A673 (cell line): Measurements from ENCODE around the gene TEX51.

ENCODE experiments used
- EZH2 ChIP-seq: fragments of 200-600 bp; sonication (generic); IDR thresholded peaks from 2 replicates; pipeline ENCODE4 v1.6.1; 2017; ENCODE audit warnings: borderline replicate concordance, low read depth, mild to moderate bottlenecking, mixed read lengths, antibody characterized with exemption, low read length; ENCODE audit not compliant: poor library complexity, severe bottlenecking
- TF ChIP-seq, protein P1 (sequence below): fragments of 300-800, 200-600 bp; sonication (generic); conservative IDR thresholded peaks from 2 replicates; pipeline ENCODE4 v1.5.1; 2017; ENCODE audit warnings: low read depth, mild to moderate bottlenecking, antibody characterized with exemption, low read length, moderate library complexity, mixed read lengths

DNA sequence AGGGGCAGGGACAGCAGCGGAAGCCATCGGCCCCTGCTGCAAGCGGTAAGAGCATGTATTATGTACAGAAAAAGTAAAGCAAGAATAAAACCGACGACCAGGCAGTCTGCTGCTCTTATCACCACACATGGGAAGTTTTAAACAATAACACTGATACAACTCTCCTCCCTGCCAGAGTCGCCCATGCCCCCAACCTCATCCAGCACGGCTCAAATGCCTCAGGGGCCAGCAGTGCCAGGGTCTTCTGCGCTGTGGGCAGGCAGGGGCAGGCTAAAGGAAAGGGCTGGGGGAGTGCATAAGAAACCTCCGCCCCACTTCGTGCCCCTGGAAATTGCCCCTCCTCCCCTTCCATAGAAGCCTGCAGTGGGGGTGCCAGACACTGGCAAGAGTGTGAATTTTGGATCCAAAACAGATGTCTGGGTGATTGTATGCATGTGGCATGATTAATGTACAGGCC, 10.1 kb downstream of the TEX51 start:
- TF ChIP-seq, protein P1, sequence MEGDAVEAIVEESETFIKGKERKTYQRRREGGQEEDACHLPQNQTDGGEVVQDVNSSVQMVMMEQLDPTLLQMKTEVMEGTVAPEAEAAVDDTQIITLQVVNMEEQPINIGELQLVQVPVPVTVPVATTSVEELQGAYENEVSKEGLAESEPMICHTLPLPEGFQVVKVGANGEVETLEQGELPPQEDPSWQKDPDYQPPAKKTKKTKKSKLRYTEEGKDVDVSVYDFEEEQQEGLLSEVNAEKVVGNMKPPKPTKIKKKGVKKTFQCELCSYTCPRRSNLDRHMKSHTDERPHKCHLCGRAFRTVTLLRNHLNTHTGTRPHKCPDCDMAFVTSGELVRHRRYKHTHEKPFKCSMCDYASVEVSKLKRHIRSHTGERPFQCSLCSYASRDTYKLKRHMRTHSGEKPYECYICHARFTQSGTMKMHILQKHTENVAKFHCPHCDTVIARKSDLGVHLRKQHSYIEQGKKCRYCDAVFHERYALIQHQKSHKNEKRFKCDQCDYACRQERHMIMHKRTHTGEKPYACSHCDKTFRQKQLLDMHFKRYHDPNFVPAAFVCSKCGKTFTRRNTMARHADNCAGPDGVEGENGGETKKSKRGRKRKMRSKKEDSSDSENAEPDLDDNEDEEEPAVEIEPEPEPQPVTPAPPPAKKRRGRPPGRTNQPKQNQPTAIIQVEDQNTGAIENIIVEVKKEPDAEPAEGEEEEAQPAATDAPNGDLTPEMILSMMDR: no peak
- TF ChIP-seq EZH2: no peak
